Vagina (tissue), 2 donors: ENCODE measurements around the gene DPF3.

ENCODE experiments used
- POLR2A ChIP-seq, 2 donors: fragments of 450-650 bp; IDR thresholded peaks; one replicate each; pipeline ENCODE4 v1.6.1; 2017; ENCODE audit warnings: antibody characterized with exemption in 2 of 2, mild to moderate bottlenecking in 2 of 2, moderate library complexity in 2 of 2
- POLR2AphosphoS5 ChIP-seq, 2 donors: sonication (generic); formaldehyde crosslinking; IDR thresholded peaks; one replicate each; pipeline ENCODE4 v1.9.0; 2017; ENCODE audit warnings: antibody characterized with exemption in 2 of 2, mild to moderate bottlenecking in 2 of 2, low read depth in 1 of 2; ENCODE audit not compliant: insufficient read depth in 1 of 2
- TF ChIP-seq, protein P1 (sequence below), 3 experiments: fragments of 450-650 bp in 2 of 3; fragments of 200-600 bp in 1 of 3; sonication (generic) in 1 of 3; IDR thresholded peaks; one replicate each; pipeline ENCODE4 v1.5.1; 2017 to 2019; ENCODE audit warnings: antibody characterized with exemption in 3 of 3, mild to moderate bottlenecking in 2 of 3, moderate library complexity in 2 of 3

DNA sequence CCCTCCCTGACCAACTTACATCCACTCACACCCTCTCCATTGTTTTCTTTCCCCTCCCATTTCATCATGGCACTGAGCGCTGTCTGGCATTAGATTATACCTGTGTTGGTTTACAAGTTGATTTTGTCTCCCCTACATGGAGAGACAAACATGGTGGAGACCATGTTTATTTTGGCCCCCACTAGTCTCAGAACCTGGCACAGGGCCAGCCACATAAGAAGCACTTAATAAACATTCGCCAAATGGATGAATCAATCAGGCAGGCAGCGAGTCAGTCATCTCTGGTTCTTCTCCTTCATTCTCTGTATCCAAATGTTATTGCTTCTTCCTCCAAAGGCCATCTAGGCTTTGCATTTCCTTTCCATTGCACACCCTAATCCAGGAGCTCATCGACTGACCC lies 177.4 kb downstream of the DPF3 start:
- no peak for TF ChIP-seq POLR2A (IDR thresholded peaks at IDR 0.05)
- TF ChIP-seq, protein P1, sequence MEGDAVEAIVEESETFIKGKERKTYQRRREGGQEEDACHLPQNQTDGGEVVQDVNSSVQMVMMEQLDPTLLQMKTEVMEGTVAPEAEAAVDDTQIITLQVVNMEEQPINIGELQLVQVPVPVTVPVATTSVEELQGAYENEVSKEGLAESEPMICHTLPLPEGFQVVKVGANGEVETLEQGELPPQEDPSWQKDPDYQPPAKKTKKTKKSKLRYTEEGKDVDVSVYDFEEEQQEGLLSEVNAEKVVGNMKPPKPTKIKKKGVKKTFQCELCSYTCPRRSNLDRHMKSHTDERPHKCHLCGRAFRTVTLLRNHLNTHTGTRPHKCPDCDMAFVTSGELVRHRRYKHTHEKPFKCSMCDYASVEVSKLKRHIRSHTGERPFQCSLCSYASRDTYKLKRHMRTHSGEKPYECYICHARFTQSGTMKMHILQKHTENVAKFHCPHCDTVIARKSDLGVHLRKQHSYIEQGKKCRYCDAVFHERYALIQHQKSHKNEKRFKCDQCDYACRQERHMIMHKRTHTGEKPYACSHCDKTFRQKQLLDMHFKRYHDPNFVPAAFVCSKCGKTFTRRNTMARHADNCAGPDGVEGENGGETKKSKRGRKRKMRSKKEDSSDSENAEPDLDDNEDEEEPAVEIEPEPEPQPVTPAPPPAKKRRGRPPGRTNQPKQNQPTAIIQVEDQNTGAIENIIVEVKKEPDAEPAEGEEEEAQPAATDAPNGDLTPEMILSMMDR (IDR thresholded peaks at IDR 0.05) = no peak
- no peak for TF ChIP-seq POLR2AphosphoS5 (IDR thresholded peaks at IDR 0.05; ENCODE audit: insufficient read depth in 1 of 2, low read depth in 1 of 2)
